ENCODE data around the gene ZFP82.

The ZFP82 gene

GRCh38 chr19:36363845-36364244, 54.6 kb downstream of the ZFP82 start:
- no peak for DNase-seq

Data from NCI-H345 (cell line).